HEK293 (cell line): ENCODE data around the gene CCDC141.

ENCODE experiments used
- CTCF ChIA-PET: fragments of 350-600 bp; formaldehyde crosslinking; extraction: SDS; loops from one replicate; lab custom pipeline; 2021; ENCODE audit warnings: antibody characterized with exemption; lab: Yijun Ruan, JAX
- POLR2A ChIA-PET: fragments of 300-600 bp; formaldehyde crosslinking; extraction: SDS; loops from one replicate; lab custom pipeline; 2020; ENCODE audit warnings: antibody characterized with exemption, inconsistent platforms; lab: Yijun Ruan, JAX
- H3K27ac ChIP-seq: fragments of 200-500 bp; sonication (Bioruptor generic); 2 replicates; pipeline ENCODE4 v1.5.1; 2014; ENCODE audit warnings: low read depth, low read length, control low read depth, inconsistent platforms; ENCODE audit errors: extremely low read depth
- H3K36me3 ChIP-seq, 2 experiments: fragments of 200-500 bp in 1 of 2; sonication (Bioruptor generic) in 1 of 2; 1 replicate in 1 of 2; 2 replicates in 1 of 2; pipeline ENCODE4 v1.5.1; 2014 to 2017; ENCODE audit warnings: inconsistent platforms in 2 of 2, low read length in 2 of 2; ENCODE audit not compliant: control insufficient read depth in 2 of 2, insufficient read depth in 1 of 2
- H3K4me1 ChIP-seq: fragments of 200-500 bp; sonication (Bioruptor generic); 2 replicates; pipeline ENCODE4 v1.5.1; 2014; ENCODE audit warnings: mild to moderate bottlenecking, low read length, inconsistent platforms; ENCODE audit not compliant: control insufficient read depth, insufficient read depth
- H3K4me3 ChIP-seq: 2 replicates; pipeline ENCODE4 v1.5.1; 2011; ENCODE audit warnings: low read depth, mild to moderate bottlenecking, control low read depth, low read length, moderate library complexity
- H3K9me3 ChIP-seq: fragments of 200-500 bp; sonication (Bioruptor generic); 2 replicates; pipeline ENCODE4 v1.5.1; 2014; ENCODE audit warnings: low read depth, low read length, inconsistent platforms; ENCODE audit not compliant: control insufficient read depth, insufficient read depth
- ELK4 ChIP-seq: IDR thresholded peaks from 2 replicates; pipeline ENCODE4 v1.6.1; 2011; ENCODE audit warnings: mild to moderate bottlenecking, low read depth, low read length, borderline replicate concordance
- MEIS1 ChIP-seq: sonication (generic); formaldehyde crosslinking; IDR thresholded peaks from 2 replicates; pipeline ENCODE4 v1.8.1; 2022; ENCODE audit warnings: missing genetic modification reagents, mild to moderate bottlenecking, borderline replicate concordance
- PBX3 ChIP-seq: sonication (generic); formaldehyde crosslinking; IDR thresholded peaks from 2 replicates; pipeline ENCODE4 v1.8.1; 2022; ENCODE audit warnings: mild to moderate bottlenecking, moderate library complexity, missing genetic modification reagents
- PRDM1 ChIP-seq: fragments of 450-650 bp; formaldehyde crosslinking; IDR thresholded peaks from 2 replicates; pipeline ENCODE4; 2016; ENCODE audit warnings: missing biosample characterization, missing genetic modification characterization
- PRDM10 ChIP-seq: fragments of 450-650 bp; formaldehyde crosslinking; IDR thresholded peaks from 2 replicates; pipeline ENCODE4 v1.5.1; 2016; ENCODE audit warnings: missing biosample characterization, missing genetic modification characterization
- REST ChIP-seq: fragments of 450-650 bp; formaldehyde crosslinking; IDR thresholded peaks from 2 replicates; pipeline ENCODE4 v1.5.1; 2016; ENCODE audit warnings: missing biosample characterization, missing genetic modification characterization
- WT1 ChIP-seq: fragments of 450-650 bp; formaldehyde crosslinking; IDR thresholded peaks from 2 replicates; pipeline ENCODE4 v1.5.1; 2016; ENCODE audit warnings: missing biosample characterization, missing genetic modification characterization
- ZBTB21 ChIP-seq: fragments of 450-650 bp; formaldehyde crosslinking; IDR thresholded peaks from 2 replicates; pipeline ENCODE4 v1.5.1; 2017; ENCODE audit warnings: missing biosample characterization, missing genetic modification characterization
- ZBTB7A ChIP-seq: fragments of 450-650 bp; formaldehyde crosslinking; IDR thresholded peaks from 2 replicates; pipeline ENCODE4 v1.5.1; 2016; ENCODE audit warnings: low read depth, missing biosample characterization, missing genetic modification characterization
- ZNF274 ChIP-seq, 2 experiments: fragments of 200-500 bp in 1 of 2; fragments of 450-650 bp in 1 of 2; sonication (Bioruptor generic) in 1 of 2; formaldehyde crosslinking in 1 of 2; IDR thresholded peaks; 2 replicates each; pipeline versions ENCODE4 v1.5.1 to v1.6.1; 2014 to 2016; ENCODE audit warnings: borderline replicate concordance in 1 of 2, inconsistent platforms in 1 of 2, low read length in 1 of 2, missing biosample characterization in 1 of 2, missing genetic modification characterization in 1 of 2
- ZNF398 ChIP-seq: fragments of 450-650 bp; formaldehyde crosslinking; IDR thresholded peaks from 2 replicates; pipeline ENCODE4 v1.5.1; 2017; ENCODE audit warnings: missing biosample characterization, missing genetic modification characterization
- ZNF423 ChIP-seq: fragments of 450-650 bp; formaldehyde crosslinking; IDR thresholded peaks from 2 replicates; pipeline ENCODE4 v1.5.1; 2016; ENCODE audit warnings: missing biosample characterization, missing genetic modification characterization
- ZNF548 ChIP-seq: fragments of 450-650 bp; formaldehyde crosslinking; IDR thresholded peaks from 2 replicates; pipeline ENCODE4 v1.5.1; 2016; ENCODE audit warnings: missing biosample characterization, missing genetic modification characterization
- ZNF768 ChIP-seq: fragments of 450-650 bp; formaldehyde crosslinking; IDR thresholded peaks from 2 replicates; pipeline ENCODE4 v1.5.1; 2018; ENCODE audit warnings: missing biosample characterization, mild to moderate bottlenecking, missing genetic modification characterization
- ZNF777 ChIP-seq: fragments of 450-650 bp; formaldehyde crosslinking; IDR thresholded peaks from 2 replicates; pipeline ENCODE4 v1.5.1; 2017; ENCODE audit warnings: missing biosample characterization, missing genetic modification characterization, borderline replicate concordance
- ZNF785 ChIP-seq: fragments of 450-650 bp; formaldehyde crosslinking; IDR thresholded peaks from 2 replicates; pipeline ENCODE4 v1.5.1; 2016; ENCODE audit warnings: missing biosample characterization, missing genetic modification characterization
- ZNF792 ChIP-seq: fragments of 450-650 bp; formaldehyde crosslinking; IDR thresholded peaks from 2 replicates; pipeline ENCODE4 v1.5.1; 2016; ENCODE audit warnings: missing biosample characterization, missing genetic modification characterization
- ZNF837 ChIP-seq: fragments of 450-650 bp; formaldehyde crosslinking; IDR thresholded peaks from 2 replicates; pipeline ENCODE4 v1.5.1; 2016; ENCODE audit warnings: missing biosample characterization, missing genetic modification characterization
- ZSCAN30 ChIP-seq: fragments of 450-650 bp; IDR thresholded peaks from 2 replicates; pipeline ENCODE4 v1.5.1; 2018; ENCODE audit warnings: missing biosample characterization, mild to moderate bottlenecking, missing genetic modification characterization, moderate library complexity

CCDC141 gene

GRCh38 chr2:178908810-178909209 is 141.1 kb downstream of the CCDC141 start:
- H3K4me3 ChIP-seq, result no peak overlapping the region
- ChIA-PET POLR2A (no interaction called here), CTCF (interaction anchor here (0.6 to 3.4 kb wide), 2 partner anchors 147 to 824 kb away, joined by 3 to 14 read pairs; no protein-coding TSS in a partner anchor)
- no peaks in the 10 kb centered on the region for H3K9me3 ChIP-seq
- TF ChIP-seq PRDM1 (tag by site-specific recombination) (no peak), ZNF423 (tag by site-specific recombination) (no peak), WT1 (tag by site-specific recombination) (no peak), ZNF398 (no peak), ZNF837 (tag by site-specific recombination) (no peak), ZSCAN30 (tag by site-specific recombination) (no peak), PRDM10 (tag by site-specific recombination) (no peak), ZNF792 (tag by site-specific recombination) (no peak), ELK4 (no peak), PBX3 (CRISPR knock-in tag) (no peak), ZBTB21 (no peak), MEIS1 (CRISPR knock-in tag) (no peak), ZNF274 (IDR thresholded peaks at IDR 0.05; ENCODE audit: low read length) (no peak), ZNF274 (tag by site-specific recombination; IDR thresholded peaks at IDR 0.05; ENCODE audit: borderline replicate concordance) (no peak), ZNF777 (no peak), ZBTB7A (tag by site-specific recombination) (no peak), REST (tag by site-specific recombination) (no peak), ZNF548 (tag by site-specific recombination) (no peak), ZNF768 (no peak), ZNF785 (tag by site-specific recombination) (no peak)
- TF ChIP-seq, all 188 proteins: peak for 0
- H3K4me1 ChIP-seq, result no peaks in the 10 kb centered on the region
- H3K27ac ChIP-seq, result no peak overlapping the region
- H3K36me3 ChIP-seq, result no peaks in the 10 kb centered on the region
